ENCODE results near the gene PCDH12. TPM values are rescaled to one million over a fixed set of nuclear protein-coding genes. Genes with fewer than 3 reads are reported as not detected.

PCDH12 gene
- polyA plus RNA-seq, 1 of the 3 experiments (the other 2 are of a cell fraction): 0.02 TPM

GRCh38 chr5:141960018-141960417 is 2.0 kb upstream of the PCDH12 start:
- H3K4me2 ChIP-seq: no peak overlapping the region
- no peaks in the 10 kb centered on the region for H3K9me2 ChIP-seq
- peaks cover 0 to 17% of the 10 kb centered on the region in 2 experiments; a peak in 2 of 4 replicates for H3K4me1 ChIP-seq (ENCODE audit: control insufficient read depth in 1 of 2, insufficient read depth in 2 of 2, low read depth in 1 of 2, low read length in 1 of 2)
- ChIA-PET CTCF (interaction anchor here (0.6 to 9.7 kb wide), 80 partner anchors 9 to 371 kb away, joined by 3 to 325 read pairs (median 5); partner anchors contain the start of genes ARAP3, DELE1, DIAPH1 and FCHSD1), POLR2A (interaction anchor here (0.5 to 1.9 kb wide), 5 partner anchors 9 to 277 kb away, joined by 3 to 8 read pairs (median 5); partner anchors contain the start of genes DELE1 and RNF14)
- no peaks in the 10 kb centered on the region for H4K20me1 ChIP-seq (ENCODE audit: insufficient read depth)
- no peaks in the 10 kb centered on the region for H3K79me2 ChIP-seq (ENCODE audit: insufficient read depth)
- no peak overlapping the region for H2AFZ ChIP-seq (ENCODE audit: low read depth)
- H3K9me3 ChIP-seq: no peaks in the 10 kb centered on the region
- H3K9ac ChIP-seq: no peak overlapping the region
- no peak overlapping the region for H3K27ac ChIP-seq (ENCODE audit: low read depth in 2 of 2, low read length in 1 of 2)
- no peaks in the 10 kb centered on the region for H3F3A ChIP-seq (replicated peaks; ENCODE audit: insufficient read depth)
- DNase-seq: peak; percentile 62
- H3K4me3 ChIP-seq (ENCODE audit: low read depth in 2 of 2, low read length in 1 of 2): no peak overlapping the region
- no peaks in the 10 kb centered on the region for H3K27me3 ChIP-seq (ENCODE audit: insufficient read depth)
- TF ChIP-seq GATA2 (CRISPR knock-in tag; IDR thresholded peaks at IDR 0.05) (no peak), POLR2AphosphoS5 (IDR thresholded peaks at IDR 0.05; ENCODE audit: low read depth, low read length) (no peak), EP300 (IDR thresholded peaks at IDR 0.05; ENCODE audit: borderline replicate concordance in 1 of 2, low read depth in 1 of 2, low read length in 1 of 2) (no peak), NFIC (IDR thresholded peaks at IDR 0.05; ENCODE audit: borderline replicate concordance) (no peak), TEAD4 (IDR thresholded peaks at IDR 0.05; ENCODE audit: borderline replicate concordance, insufficient read depth) (no peak), FOXJ3 (CRISPR knock-in tag; IDR thresholded peaks at IDR 0.05) (no peak), SIN3A (IDR thresholded peaks at IDR 0.05; ENCODE audit: borderline replicate concordance, low read depth, low read length) (no peak), RXRA (IDR thresholded peaks at IDR 0.05; ENCODE audit: borderline replicate concordance, low read depth) (no peak), RAD21 (IDR thresholded peaks at IDR 0.05; ENCODE audit: low read length) (peak; percentile 53), ELF1 (IDR thresholded peaks at IDR 0.05) (no peak), SMC3 (IDR thresholded peaks at IDR 0.05; ENCODE audit: low read depth, low read length) (peak; percentile 31; the same call in 1 of the 2 replicates), ZBTB33 (IDR thresholded peaks at IDR 0.05; ENCODE audit: borderline replicate concordance, low read depth) (no peak), MEF2A (IDR thresholded peaks at IDR 0.05; ENCODE audit: borderline replicate concordance, low read depth) (no peak), PBX3 (IDR thresholded peaks at IDR 0.05) (no peak), TCF12 (IDR thresholded peaks at IDR 0.05) (no peak), JUND (IDR thresholded peaks at IDR 0.05) (no peak), CTCF (IDR thresholded peaks at IDR 0.05) (peak; percentile 56), RFX5 (IDR thresholded peaks at IDR 0.05; ENCODE audit: low read length) (no peak), USF2 (IDR thresholded peaks at IDR 0.05; ENCODE audit: borderline replicate concordance, low read depth, low read length) (no peak)
- WGBS (ENCODE audit: low lambda C conversion rate): 71% methylated on average over 10 of the region's 10 CpGs
- no peaks in the 10 kb centered on the region for H3K36me3 ChIP-seq (replicated peaks in 1 of 2; ENCODE audit: control insufficient read depth in 1 of 2, insufficient read depth in 2 of 2, low read length in 1 of 2)

All from SK-N-SH (cell line).